Endodermal cell (in vitro differentiated cells): Measurements from ENCODE around the gene ZIC5. TPM values are rescaled to one million over a fixed set of nuclear protein-coding genes. Genes with fewer than 3 reads are reported as not detected.
A peak's percentile ranks its signal among the peaks of the same experiment; 100 is the strongest.

Experiments
- DNase-seq: peaks from one replicate; pipeline ENCODE4 v3.0.0-alpha.2; 2017
- H3K27ac ChIP-seq: 2 replicates; pipeline ENCODE4 v1.5.1; 2013; ENCODE audit warnings: mild to moderate bottlenecking, low read depth, low read length, moderate library complexity
- H3K27me3 ChIP-seq: 2 replicates; pipeline ENCODE4 v1.6.1; 2013; ENCODE audit warnings: mild to moderate bottlenecking, low read length, moderate library complexity; ENCODE audit not compliant: insufficient read depth, control insufficient read depth, poor library complexity, severe bottlenecking
- H3K36me3 ChIP-seq: 2 replicates; pipeline ENCODE4 v1.7.0; 2013; ENCODE audit warnings: mild to moderate bottlenecking, low read length, moderate library complexity; ENCODE audit not compliant: control insufficient read depth, insufficient read depth
- H3K4me1 ChIP-seq: one replicate; pipeline ENCODE4 v1.7.0; 2013; ENCODE audit warnings: low read length; ENCODE audit not compliant: control insufficient read depth, insufficient read depth
- H3K4me3 ChIP-seq: 2 replicates; pipeline ENCODE4 v1.5.1; 2013; ENCODE audit warnings: mild to moderate bottlenecking, low read length, moderate library complexity
- H3K9ac ChIP-seq: 2 replicates; pipeline ENCODE4 v1.6.1; 2013; ENCODE audit warnings: mild to moderate bottlenecking, low read length, moderate library complexity; ENCODE audit not compliant: poor library complexity, severe bottlenecking; ENCODE audit errors: extremely low read depth
- H3K9me3 ChIP-seq: 2 replicates; pipeline ENCODE4 v1.6.1; 2013; ENCODE audit warnings: mild to moderate bottlenecking, low read length, moderate library complexity; ENCODE audit not compliant: control insufficient read depth
- H3K27ac Mint-ChIP-seq: 2 replicates; pipeline ENCODE4 v1.8.0; 2020; ENCODE audit warnings: mixed read lengths
- H3K27me3 Mint-ChIP-seq: 2 replicates; pipeline ENCODE4 v1.8.0; 2021; ENCODE audit warnings: mild to moderate bottlenecking, mixed read lengths; ENCODE audit not compliant: insufficient read depth
- H3K36me3 Mint-ChIP-seq: 2 replicates; pipeline ENCODE4 v1.8.0; 2020; ENCODE audit warnings: low read depth, mixed read lengths
- H3K4me1 Mint-ChIP-seq: 2 replicates; pipeline ENCODE4 v1.8.0; 2020; ENCODE audit warnings: mixed read lengths
- H3K4me3 Mint-ChIP-seq: 2 replicates; pipeline ENCODE4 v1.8.0; 2020; ENCODE audit warnings: mild to moderate bottlenecking, moderate library complexity, mixed read lengths
- H3K9me3 Mint-ChIP-seq: 2 replicates; pipeline ENCODE4 v1.8.0; 2020; ENCODE audit warnings: mild to moderate bottlenecking, mixed read lengths
- CTCF ChIP-seq: fragments of 200-600 bp; sonication (generic); conservative IDR thresholded peaks from 2 replicates; pipeline ENCODE4 v1.5.0; 2021; ENCODE audit warnings: antibody characterized with exemption, mild to moderate bottlenecking
- WGBS, 2 experiments: methylation state at CpG; one replicate each; pipeline versions ENCODE4 v1.1.5 to v1.1.7; 2013; ENCODE audit warnings: missing lambda C conversion rate in 2 of 2, mixed read lengths in 1 of 2; ENCODE audit not compliant: insufficient coverage in 1 of 2, insufficient read length in 1 of 2; 5-methylcytosine and 5-hydroxymethylcytosine counted together
- total RNA-seq, 2 donors: library from RNA; stranded (reverse); fragmentation: NEBNext Ultra II Directional in 1 of 2; extraction: Animal tissue kit (Norgen Biotek cat#: 25700) in 1 of 2; gene quantifications; 2 replicates in 1 of 2; 3 replicates in 1 of 2; pipeline ENCODE4 v1.2.1, GENCODE V29; 2021

ZIC5 gene
- total RNA-seq, 2 donors from 2014 or later = 11.0 to 13.7 TPM

DNA sequence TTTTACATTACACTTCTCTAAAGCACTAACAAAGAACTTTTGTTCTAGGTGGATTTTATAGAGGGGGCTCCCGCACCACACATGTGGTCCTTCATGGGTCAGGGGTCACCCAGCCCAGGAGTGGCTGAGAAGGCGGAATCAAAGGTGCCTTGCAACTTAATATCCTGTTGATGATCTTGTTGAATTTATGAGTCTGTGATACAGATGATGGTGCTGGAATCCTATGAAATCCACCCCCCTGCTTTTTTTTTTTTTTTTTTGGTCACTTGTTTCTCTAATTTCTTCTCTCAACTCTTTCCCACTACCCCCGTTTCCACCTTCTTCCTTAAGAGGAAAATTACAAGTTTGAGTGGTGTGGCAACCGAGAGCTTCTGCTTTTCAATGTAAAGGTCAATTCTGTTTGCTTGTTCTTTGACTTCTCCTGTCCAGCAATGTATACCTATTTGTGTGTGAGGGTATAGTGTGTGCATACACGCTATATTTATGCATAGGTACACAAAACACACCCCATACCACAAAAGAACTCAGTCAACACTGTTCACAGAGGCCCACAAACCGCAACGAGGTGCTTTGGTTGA, 5.9 kb upstream of the ZIC5 start:
- no peak for TF ChIP-seq CTCF
- peak overlapping the region; percentile 94 for H3K4me3 Mint-ChIP-seq
- peaks cover 29% of the 10 kb centered on the region for H3K4me1 Mint-ChIP-seq
- H3K9me3 Mint-ChIP-seq = no peaks in the 10 kb centered on the region
- Histone ChIP-seq H3K9ac (no peak overlapping the region), H3K36me3 (peaks cover 2% of the 10 kb centered on the region), H3K9me3 (no peaks in the 10 kb centered on the region), H3K27ac (no peak overlapping the region), H3K4me3 (peak overlapping the region; percentile 93), H3K4me1 (peaks cover 5% of the 10 kb centered on the region), H3K27me3 (peaks cover 58% of the 10 kb centered on the region)
- peaks cover 64% of the 10 kb centered on the region for H3K27me3 Mint-ChIP-seq
- DNase-seq = peak; percentile 38
- no peak overlapping the region for H3K27ac Mint-ChIP-seq
- H3K36me3 Mint-ChIP-seq = peaks cover under 1% of the 10 kb centered on the region
- 70 to 73% methylated on average over 2 to 5 of the region's 7 CpGs for WGBS, 2 experiments

GRCh38 chr13:99976575-99976974, 5.0 kb upstream of the ZIC5 start:
- Histone ChIP-seq H3K36me3 (no peaks in the 10 kb centered on the region), H3K27ac (no peak overlapping the region), H3K27me3 (peaks cover 64% of the 10 kb centered on the region), H3K4me1 (peaks cover 5% of the 10 kb centered on the region), H3K9me3 (no peaks in the 10 kb centered on the region), H3K4me3 (no peak overlapping the region), H3K9ac (no peak overlapping the region)
- peaks cover 69% of the 10 kb centered on the region for H3K27me3 Mint-ChIP-seq
- no peak for TF ChIP-seq CTCF
- WGBS, 2 experiments = 94 to 100% methylated on average over 1 to 4 of the region's 5 CpGs
- no peak for DNase-seq
- no peaks in the 10 kb centered on the region for H3K9me3 Mint-ChIP-seq
- H3K27ac Mint-ChIP-seq = no peak overlapping the region
- H3K4me1 Mint-ChIP-seq = peaks cover 29% of the 10 kb centered on the region
- no peak overlapping the region for H3K4me3 Mint-ChIP-seq
- H3K36me3 Mint-ChIP-seq = no peaks in the 10 kb centered on the region

DNA sequence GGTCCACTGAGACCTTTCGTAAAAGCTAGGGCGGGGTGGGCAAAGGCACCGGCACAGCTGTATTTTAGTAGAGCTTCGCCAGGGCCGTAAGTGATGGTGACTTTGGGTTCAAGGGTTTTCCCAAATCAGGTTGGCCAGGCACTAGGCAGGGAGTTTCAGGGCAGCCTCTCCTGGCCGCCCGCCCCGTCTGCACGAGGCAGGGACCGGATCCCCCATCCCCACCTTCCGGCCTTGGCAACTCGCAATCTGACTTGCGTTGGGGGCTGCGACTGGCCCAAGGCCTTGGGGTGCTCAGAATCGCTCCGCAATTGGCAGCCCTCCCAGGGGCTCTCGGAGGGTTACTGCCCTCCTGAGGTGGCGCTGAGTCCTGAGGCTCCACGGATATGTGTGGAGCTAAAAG, 4.1 kb upstream of the ZIC5 start:
- H3K36me3 ChIP-seq = no peaks in the 10 kb centered on the region
- H3K27ac Mint-ChIP-seq = no peak overlapping the region
- H3K27ac ChIP-seq = no peak overlapping the region
- peaks cover 71% of the 10 kb centered on the region for H3K27me3 Mint-ChIP-seq
- no peak overlapping the region for H3K4me3 ChIP-seq
- peaks cover 29% of the 10 kb centered on the region for H3K4me1 Mint-ChIP-seq
- peak; percentile 71 for DNase-seq
- peak; percentile 39 for TF ChIP-seq CTCF
- H3K9ac ChIP-seq = no peak overlapping the region
- WGBS, 2 experiments = 87 to 91% methylated on average over 15 to 19 of the region's 19 CpGs
- no peaks in the 10 kb centered on the region for H3K36me3 Mint-ChIP-seq
- H3K4me3 Mint-ChIP-seq = no peak overlapping the region
- no peaks in the 10 kb centered on the region for H3K9me3 ChIP-seq
- H3K27me3 ChIP-seq = peaks cover 64% of the 10 kb centered on the region
- H3K9me3 Mint-ChIP-seq = no peaks in the 10 kb centered on the region
- H3K4me1 ChIP-seq = peaks cover 5% of the 10 kb centered on the region
